RKO (cell line): ENCODE data around the gene DNASE1L3.

Source experiments
- DNase-seq: peaks from one replicate; pipeline ENCODE4 v3.0.0-alpha.2; 2016; ENCODE audit warnings: low spot score

Gene DNASE1L3

GRCh38 chr3:58177747-58178527, 32.8 kb downstream of the DNASE1L3 start:
- peak; percentile 53 for DNase-seq

DNA sequence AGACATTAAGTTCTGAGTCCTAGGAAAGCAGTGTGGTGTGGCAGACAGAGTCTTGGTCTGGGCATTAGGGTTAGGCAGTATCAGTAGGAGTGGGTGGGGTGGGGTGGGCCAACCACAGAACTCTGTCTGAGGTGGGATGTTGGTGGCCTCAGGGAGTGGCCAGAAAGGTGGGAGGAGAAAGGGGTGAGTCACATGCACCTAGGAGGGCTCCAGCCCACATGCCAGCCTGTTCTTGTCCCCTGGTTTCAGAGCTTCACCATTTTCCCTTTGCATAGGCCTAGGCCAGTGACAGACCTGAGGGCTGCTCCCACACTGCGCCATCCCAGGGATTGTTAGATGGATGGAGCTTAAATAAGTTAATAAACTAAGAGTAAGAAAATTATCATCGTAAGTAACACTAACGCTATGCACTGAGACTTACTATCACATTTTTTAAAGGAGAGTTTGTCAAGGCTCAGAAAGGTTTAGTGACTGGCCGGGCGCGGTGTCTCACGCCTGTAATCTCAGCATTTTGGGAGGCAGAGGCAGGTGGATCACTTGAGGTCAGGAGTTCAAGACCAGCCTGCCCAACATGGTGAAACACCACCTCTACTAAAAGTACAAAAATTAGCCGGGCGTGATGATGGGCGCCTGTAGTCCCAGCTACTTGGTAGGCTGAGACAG, 33.8 kb downstream of the DNASE1L3 start:
- no peak for DNase-seq

GRCh38 chr3:58176185-58176530, 34.6 kb downstream of the DNASE1L3 start:
- no peak for DNase-seq

DNA sequence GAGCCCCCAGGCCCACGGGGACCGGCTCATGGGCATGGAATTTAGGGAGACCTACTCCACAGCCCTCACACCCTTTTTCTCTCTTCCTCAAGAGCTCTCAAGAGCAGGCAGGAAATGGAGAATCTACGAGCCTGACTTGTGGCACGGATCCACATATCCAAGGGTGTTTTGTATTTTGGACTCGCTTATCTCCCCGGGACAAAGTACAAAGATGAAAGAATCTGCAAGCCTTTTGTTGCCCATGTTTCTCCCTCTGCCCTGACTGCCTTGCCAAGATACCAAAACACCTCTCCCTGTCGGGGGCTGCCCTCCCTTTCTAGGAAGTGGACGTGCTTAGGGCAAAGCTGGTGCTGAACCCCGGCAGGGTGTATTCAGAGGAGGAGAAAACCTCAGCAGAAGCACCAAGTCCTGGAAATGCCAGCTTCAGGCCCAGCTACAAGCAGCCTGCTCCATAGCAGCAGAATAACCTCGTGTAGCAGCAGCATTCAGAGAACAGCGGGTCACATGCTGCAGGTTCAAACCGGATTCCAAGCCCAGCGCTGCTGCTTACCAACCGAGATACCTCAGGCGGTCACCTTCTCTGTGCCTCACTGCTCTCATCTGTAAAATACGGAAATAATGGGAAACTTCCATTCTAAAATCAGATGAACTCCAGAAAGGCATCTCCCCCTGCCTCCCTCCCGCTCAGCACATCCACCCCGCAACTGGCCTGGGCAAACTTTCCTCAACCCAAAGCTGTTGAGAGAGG, 35.2 kb downstream of the DNASE1L3 start:
- DNase-seq, result no peak

DNA sequence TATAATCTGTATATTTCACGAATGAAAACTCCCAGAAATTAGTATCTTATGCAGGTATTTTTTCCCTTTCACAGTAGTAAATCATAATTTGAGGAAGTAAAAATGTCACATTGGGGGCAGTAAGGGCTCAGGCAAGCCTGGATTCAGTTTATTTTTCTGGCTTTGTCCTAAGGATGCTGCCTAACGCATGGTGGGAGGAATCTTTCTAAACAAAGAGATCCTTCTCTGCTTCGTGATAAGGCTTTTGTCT, 35.7 kb downstream of the DNASE1L3 start:
- no peak for DNase-seq

- peak; percentile 28 for DNase-seq
These were observed 36.9 kb downstream of the DNASE1L3 start for GRCh38 chr3:58173669-58174398.

DNA sequence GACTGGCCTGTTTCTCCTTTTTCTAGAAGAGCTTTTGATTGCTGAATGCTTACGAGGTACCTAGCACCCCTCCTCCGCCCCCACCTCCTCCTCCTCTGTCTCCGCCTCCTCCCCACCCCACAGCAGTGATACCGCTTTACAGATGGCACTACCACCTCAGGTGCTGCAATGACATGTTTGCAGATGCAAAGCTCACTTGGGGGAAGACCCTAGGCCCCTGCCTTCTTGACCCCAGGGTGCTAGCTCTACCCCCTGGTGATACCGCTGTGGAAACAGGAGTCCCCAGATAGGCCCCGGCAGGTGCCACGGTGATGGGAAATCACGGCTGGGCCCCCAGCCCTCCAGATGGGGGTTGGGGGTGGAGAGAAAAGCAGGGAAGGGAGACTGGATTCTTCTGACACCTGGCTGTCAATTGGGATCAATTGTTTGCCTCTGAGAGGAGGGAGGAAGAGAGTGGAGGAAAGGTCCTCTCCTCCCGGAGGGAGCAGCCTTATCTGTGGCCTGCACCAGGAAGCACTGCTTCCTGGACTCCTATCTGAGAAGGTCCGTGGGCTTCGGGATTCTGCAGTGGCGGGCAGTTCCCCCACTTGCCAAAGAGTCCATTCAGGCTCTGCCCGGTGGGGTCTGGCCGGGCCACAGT, 37.6 kb downstream of the DNASE1L3 start:
- DNase-seq, result no peak

DNA sequence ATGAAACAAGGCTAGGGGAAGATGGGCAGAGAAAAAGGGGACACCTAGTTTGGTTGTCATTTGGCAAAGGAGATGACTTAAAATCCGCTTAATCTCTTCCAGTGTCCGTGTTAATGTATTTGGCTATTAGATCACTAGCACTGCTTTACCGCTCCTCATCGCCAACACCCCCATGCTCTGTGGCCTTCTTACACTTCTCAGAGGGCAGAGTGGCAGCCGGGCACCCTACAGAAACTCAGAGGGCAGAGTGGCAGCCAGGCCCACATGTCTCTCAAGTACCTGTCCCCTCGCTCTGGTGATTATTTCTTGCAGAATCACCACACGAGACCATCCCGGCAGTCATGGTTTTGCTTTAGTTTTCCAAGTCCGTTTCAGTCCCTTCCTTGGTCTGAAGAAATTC, 39.6 kb downstream of the DNASE1L3 start:
- DNase-seq, result no peak

DNA sequence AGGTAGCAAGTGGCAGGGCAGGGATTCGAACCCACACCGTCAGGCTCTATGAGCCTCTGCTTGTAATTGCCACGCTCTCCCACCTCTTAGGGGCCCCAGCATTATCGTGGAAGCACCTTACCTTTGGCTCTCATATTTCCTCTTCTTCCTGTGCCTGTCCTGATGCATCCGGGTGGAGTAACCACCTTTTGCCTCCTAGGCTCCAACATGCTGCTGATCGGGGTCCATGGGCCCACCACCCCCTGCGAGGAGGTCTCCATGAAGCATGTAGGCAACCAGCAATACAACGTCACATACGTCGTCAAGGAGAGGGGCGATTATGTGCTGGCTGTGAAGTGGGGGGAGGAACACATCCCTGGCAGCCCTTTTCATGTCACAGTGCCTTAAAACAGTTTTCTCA, 40.4 kb downstream of the DNASE1L3 start:
- no peak for DNase-seq

- no peak for DNase-seq
These were observed 41.4 kb downstream of the DNASE1L3 start for GRCh38 chr3:58169371-58169770.

DNA sequence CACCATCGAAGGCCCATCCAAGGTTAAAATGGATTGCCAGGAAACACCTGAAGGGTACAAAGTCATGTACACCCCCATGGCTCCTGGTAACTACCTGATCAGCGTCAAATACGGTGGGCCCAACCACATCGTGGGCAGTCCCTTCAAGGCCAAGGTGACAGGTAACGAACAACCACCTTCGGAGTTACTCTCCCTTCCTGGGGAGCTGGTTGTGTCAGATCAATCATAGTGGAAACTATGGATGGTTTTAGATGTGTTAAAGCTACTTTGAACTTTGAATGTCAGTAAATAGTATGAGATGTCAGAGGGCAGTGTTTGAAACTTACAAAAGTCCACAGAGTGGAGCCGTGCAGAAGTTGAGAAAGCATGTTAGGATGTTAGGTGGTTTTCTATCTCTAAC, 42.3 kb downstream of the DNASE1L3 start:
- DNase-seq, result no peak

- peak; percentile 59 for DNase-seq
These were observed 43.1 kb downstream of the DNASE1L3 start for GRCh38 chr3:58167431-58168351.

- DNase-seq, result no peak
These were observed 45.6 kb downstream of the DNASE1L3 start for GRCh38 chr3:58164906-58165821.

GRCh38 chr3:58164199-58164879, 46.4 kb downstream of the DNASE1L3 start:
- DNase-seq, result no peak

DNA sequence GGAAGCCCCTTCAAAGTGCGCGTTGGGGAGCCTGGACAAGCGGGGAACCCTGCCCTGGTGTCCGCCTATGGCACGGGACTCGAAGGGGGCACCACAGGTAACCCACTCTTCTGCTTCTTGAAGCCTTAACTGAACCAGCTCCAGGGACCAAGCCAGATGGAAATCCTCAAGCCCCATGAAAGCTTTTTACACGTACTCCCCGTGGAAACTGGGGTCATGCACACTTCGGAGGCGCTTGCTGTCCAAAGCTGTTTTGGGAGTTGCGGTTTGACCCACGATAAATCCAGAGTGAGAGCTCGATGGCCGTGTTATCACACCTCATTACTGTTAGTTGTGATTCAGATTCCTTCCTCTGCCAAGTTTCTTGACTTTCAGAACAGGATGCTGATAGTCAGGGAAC, 47.5 kb downstream of the DNASE1L3 start:
- no peak for DNase-seq

DNA sequence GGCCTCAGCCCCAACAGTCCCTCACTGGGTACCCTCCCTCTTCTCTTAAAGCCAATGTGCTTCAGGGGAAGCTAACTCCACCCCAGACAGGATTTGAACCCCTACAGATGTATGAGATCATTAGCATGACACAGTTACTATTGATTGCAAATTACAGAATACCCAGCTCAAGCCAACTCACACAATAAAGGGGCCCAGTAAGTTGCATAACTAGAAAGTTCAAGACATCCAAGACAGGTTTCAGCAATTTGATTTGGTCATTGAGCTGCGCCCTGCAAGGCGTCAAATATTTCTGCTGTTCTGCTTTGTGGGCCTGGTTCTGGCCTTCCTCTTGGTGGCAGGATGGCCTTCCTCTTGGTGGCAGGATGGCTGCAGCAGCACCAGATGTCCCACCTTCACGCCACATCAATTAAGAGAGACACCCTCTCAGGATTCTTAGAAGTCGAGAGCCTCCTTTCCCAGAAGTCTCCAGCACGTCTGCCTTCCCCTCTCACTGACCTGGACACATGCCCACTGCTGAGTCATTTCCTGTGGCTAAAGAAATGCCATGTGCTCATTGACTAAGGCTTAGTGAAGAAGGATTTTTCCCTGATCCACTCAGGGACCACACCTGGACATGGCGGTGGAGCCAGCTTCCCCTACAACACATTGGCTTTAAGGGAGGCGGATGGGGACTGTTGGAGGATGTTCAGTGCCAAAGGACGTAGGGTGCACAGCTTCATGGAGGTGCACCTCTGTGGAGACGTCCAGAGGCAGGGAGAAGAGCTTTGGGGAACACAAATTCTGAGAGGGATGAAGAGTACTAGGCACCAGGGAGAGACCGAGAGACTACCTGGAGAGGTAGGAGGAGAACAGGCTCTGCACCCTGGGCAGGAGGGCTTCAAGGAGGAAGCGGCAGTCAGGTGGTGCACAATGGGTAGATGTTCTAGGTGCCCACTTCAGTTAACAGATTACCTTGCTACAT, 49.1 kb downstream of the DNASE1L3 start:
- DNase-seq, result peak; percentile 87

DNA sequence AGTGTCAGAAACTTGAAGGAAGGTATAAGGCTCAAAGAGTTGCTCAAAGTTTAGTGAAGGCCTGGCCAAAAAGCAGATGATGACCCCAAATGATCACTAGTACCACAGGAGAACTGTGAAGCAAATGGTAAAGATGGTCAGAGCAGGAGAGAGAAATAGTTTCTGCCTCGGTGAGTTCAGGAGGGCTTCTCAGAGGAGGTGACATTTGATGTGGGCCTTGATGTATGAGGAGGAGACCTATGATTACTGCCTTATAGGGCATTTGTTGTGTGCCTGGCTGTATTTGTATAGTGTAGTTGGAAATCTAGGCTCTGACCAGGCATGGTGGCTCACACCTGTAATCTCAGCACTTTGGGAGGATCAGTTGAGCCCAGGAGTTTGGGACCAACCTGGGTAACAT, 50.4 kb downstream of the DNASE1L3 start:
- no peak for DNase-seq

DNA sequence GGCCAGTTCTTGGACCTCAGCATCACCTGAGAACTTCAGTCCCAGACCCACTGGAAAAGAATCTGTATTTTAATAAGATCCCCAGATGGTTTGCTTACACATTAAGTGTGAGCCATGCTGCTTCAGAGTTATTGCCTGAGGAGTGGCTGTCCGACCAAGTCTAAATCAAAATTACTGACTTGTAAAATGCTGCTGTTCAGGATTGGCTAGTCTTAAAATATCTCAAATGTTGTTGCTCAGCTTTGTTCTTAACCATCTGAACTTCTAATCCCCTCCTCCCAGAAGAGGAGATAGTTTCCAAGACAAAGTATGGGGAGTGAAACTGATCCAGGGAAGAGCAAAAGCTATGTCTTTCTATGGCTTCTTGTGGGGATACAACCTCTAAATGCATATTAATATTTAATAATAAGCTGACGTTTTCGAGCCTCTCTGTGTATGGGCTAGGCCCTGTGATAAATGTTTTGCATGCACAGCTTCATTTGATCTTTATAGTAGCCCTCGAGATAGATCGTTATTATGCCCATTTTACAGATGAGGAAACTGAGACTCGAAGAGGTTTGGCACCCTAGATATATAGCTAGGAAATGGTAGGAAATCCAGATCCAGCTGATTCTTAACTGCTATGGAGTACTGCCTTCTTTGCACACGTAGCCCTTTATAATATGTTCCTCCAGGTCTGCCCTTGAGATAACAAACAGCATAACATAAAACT, 52.2 kb downstream of the DNASE1L3 start:
- no peak for DNase-seq
